Uterus (tissue), 4 donors: ENCODE results near the gene ARPIN. TPM values are rescaled to one million over a fixed set of nuclear protein-coding genes. Genes with fewer than 3 reads are reported as not detected.
A peak's percentile ranks its signal among the peaks of the same experiment; 100 is the strongest.
"Not testable (repeated sequence)": the region's sequence is repeated elsewhere in the genome, so short reads cannot be mapped to it uniquely, and the experiment has no call there.

ENCODE experiments used
- DNase-seq, 2 donors: peaks; one replicate each; pipeline ENCODE4 v3.0.0-alpha.2; 2019 to 2020
- H3K27ac ChIP-seq, 2 donors: fragments of 200-600 bp; sonication (generic); 1 replicate in 1 of 2; 2 replicates in 1 of 2; pipeline ENCODE4 v1.5.1; 2016 to 2018
- H3K27me3 ChIP-seq, 2 donors: fragments of 200-600 bp; sonication (generic); one replicate each; pipeline ENCODE4 v1.5.1; 2018 to 2019; ENCODE audit warnings: control low read depth in 1 of 2
- H3K36me3 ChIP-seq, 2 donors: fragments of 200-600 bp; sonication (generic); one replicate each; pipeline ENCODE4 v1.5.1; 2019; ENCODE audit warnings: control low read depth in 1 of 2
- H3K4me1 ChIP-seq, 2 donors: fragments of 200-600 bp; sonication (generic); one replicate each; pipeline ENCODE4 v1.5.1; 2018 to 2019; ENCODE audit warnings: control low read depth in 1 of 2
- H3K4me3 ChIP-seq, 2 donors: fragments of 200-600 bp; sonication (generic); 1 replicate in 1 of 2; 2 replicates in 1 of 2; pipeline ENCODE4 v1.5.1; 2018 to 2019; ENCODE audit warnings: mild to moderate bottlenecking in 1 of 2
- H3K9me3 ChIP-seq, 2 donors: fragments of 200-600 bp; sonication (generic); one replicate each; pipeline ENCODE4 v1.5.1; 2019; ENCODE audit warnings: control low read depth in 1 of 2
- CTCF ChIP-seq, 4 experiments: fragments of 200-600 bp in 2 of 4; fragments of 450-650 bp in 2 of 4; sonication (generic) in 2 of 4; IDR thresholded peaks; one replicate each; pipeline ENCODE4 v1.5.1; 2016 to 2019; ENCODE audit warnings: antibody characterized with exemption in 4 of 4, mild to moderate bottlenecking in 2 of 4, moderate library complexity in 1 of 4
- POLR2A ChIP-seq, 2 donors: fragments of 450-650 bp; IDR thresholded peaks; one replicate each; pipeline ENCODE4 v1.6.1; 2016; ENCODE audit warnings: antibody characterized with exemption in 2 of 2, mild to moderate bottlenecking in 1 of 2, moderate library complexity in 1 of 2
- intact Hi-C: fragments of 100-400 bp; cut with DNase I; formaldehyde crosslinking; loops from one replicate; pipeline ENCODE4 v1.15.1; 2023; ENCODE audit warnings: low total_unique reads
- total RNA-seq, 4 donors: library from RNA; depleted of rRNA in 3 of 4; stranded (reverse); fragments of >200 nt in 3 of 4; gene quantifications; one replicate each; pipeline versions ENCODE4 v1.1.0 to v1.2.4, GENCODE V29; 2014 to 2023
- donor health status: DM: yes; HTN: yes; CAD: no.

The ARPIN gene
- 10 to 100 TPM in 3 of 4 donors, 1 to 10 TPM in 1; 8.2 to 32.8 (median 20.7) TPM for total RNA-seq

- H3K27me3 ChIP-seq: no peaks in the 10 kb centered on the region
- peak; percentile 30 to 54 for DNase-seq
- peak within 1 kb of the TSS; percentile 66 to 84 for H3K4me3 ChIP-seq
- H3K36me3 ChIP-seq: no peaks in the 10 kb centered on the region
- peaks cover 0 to 4% of the 10 kb centered on the region in 2 donors for H3K4me1 ChIP-seq
- TF ChIP-seq POLR2A (IDR thresholded peaks at IDR 0.05): no peak
- TF ChIP-seq CTCF (IDR thresholded peaks at IDR 0.05): peak in 1 of 4 experiments; percentile 18
- intact Hi-C loops: no loop called here
- no peaks in the 10 kb centered on the region for H3K9me3 ChIP-seq
- H3K27ac ChIP-seq: peak within 1 kb of the TSS; percentile 81 to 83
Observed at GRCh38 chr15:89912674-89913396, at the start of gene ARPIN. TSS of gene ARPIN (minus strand) at chr15:89912952. CDS start at chr15:89912835, 117 bp downstream.

DNA sequence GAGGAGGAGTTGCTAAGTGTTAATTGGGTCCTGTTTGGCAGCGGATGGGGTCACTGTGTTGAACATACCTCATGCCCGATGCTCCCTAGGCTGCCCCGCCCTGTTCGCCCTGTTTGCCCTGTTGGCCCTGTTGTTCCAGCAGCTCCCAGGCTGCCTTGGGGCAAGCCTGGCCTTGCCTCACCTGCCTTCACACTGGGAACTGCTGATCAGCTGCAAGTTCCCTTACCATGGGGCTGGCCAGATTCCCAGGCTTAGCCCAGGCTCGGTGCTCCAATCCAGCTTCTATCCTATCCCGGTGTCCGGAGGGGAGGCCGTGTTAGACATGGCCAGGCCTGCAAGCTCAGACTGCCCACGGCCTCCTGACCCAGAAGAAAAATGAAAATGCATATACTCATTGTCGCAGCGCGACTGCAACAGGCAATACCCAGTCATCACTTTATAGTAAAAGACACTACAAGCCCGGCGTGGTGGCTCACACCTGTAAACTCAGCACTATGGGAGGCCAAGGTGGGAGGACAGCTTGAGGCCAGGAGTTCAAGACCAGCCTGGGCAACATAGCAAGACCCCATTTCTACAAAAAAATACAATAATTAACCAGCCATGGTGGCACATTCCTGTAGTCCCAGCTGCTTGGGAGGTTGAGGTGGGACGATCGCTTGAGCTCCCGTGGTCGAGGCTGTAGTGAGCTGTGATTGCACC, 45.5 kb upstream of the ARPIN start:
- intact Hi-C loops: no loop called here
- H3K4me1 ChIP-seq: no peaks in the 10 kb centered on the region
- TF ChIP-seq CTCF (IDR thresholded peaks at IDR 0.05) (no peak), POLR2A (IDR thresholded peaks at IDR 0.05) (no peak)
- H3K27ac ChIP-seq: no peak overlapping the region
- no peak overlapping the region for H3K4me3 ChIP-seq
- H3K9me3 ChIP-seq: no peaks in the 10 kb centered on the region
- DNase-seq: no peak
- no peaks in the 10 kb centered on the region for H3K36me3 ChIP-seq
- H3K27me3 ChIP-seq: no peaks in the 10 kb centered on the region

- H3K36me3 ChIP-seq, H3K27ac ChIP-seq, DNase-seq, H3K4me1 ChIP-seq, H3K27me3 ChIP-seq, H3K4me3 ChIP-seq, H3K9me3 ChIP-seq, intact Hi-C loops: not testable (repeated sequence)
Observed at GRCh38 chr15:89955449-89955998, 42.8 kb upstream of the ARPIN start.

- Histone ChIP-seq H3K36me3 (no peaks in the 10 kb centered on the region), H3K27me3 (no peaks in the 10 kb centered on the region), H3K4me3 (no peak overlapping the region), H3K4me1 (no peaks in the 10 kb centered on the region), H3K27ac (no peak overlapping the region), H3K9me3 (no peaks in the 10 kb centered on the region)
- DNase-seq: no peak
- intact Hi-C loops: no loop called here
- TF ChIP-seq POLR2A (IDR thresholded peaks at IDR 0.05) (no peak), CTCF (IDR thresholded peaks at IDR 0.05) (no peak)
Observed at GRCh38 chr15:89954541-89954940, 41.8 kb upstream of the ARPIN start.

GRCh38 chr15:89948796-89949195, 36.0 kb upstream of the ARPIN start:
- H3K4me3 ChIP-seq: no peak overlapping the region
- intact Hi-C loops: no loop called here
- no peaks in the 10 kb centered on the region for H3K36me3 ChIP-seq
- no peak for TF ChIP-seq CTCF (IDR thresholded peaks at IDR 0.05)
- TF ChIP-seq POLR2A (IDR thresholded peaks at IDR 0.05): no peak
- H3K4me1 ChIP-seq: no peaks in the 10 kb centered on the region
- H3K9me3 ChIP-seq: no peaks in the 10 kb centered on the region
- no peak overlapping the region for H3K27ac ChIP-seq
- DNase-seq: no peak
- H3K27me3 ChIP-seq: no peaks in the 10 kb centered on the region
